Fibroblast of pulmonary artery (primary cell): ENCODE measurements around the gene RAD51.
"Not testable (repeated sequence)": the region's sequence is repeated elsewhere in the genome, so short reads cannot be mapped to it uniquely, and the experiment has no call there.

Source experiments
- DNase-seq: peaks from one replicate; pipeline ENCODE4 v3.0.0-alpha.2; 2010; ENCODE audit warnings: low read depth
- H3K4me3 ChIP-seq: replicated peaks from 2 replicates; pipeline ENCODE4 v1.5.1; 2011; ENCODE audit warnings: low read depth, mild to moderate bottlenecking, control low read depth, low read length, moderate library complexity
- CTCF ChIP-seq: IDR thresholded peaks from 2 replicates; pipeline ENCODE4 v1.5.1; 2011; ENCODE audit warnings: mild to moderate bottlenecking, control low read depth, low read length, inconsistent platforms; ENCODE audit errors: missing control alignments

The RAD51 gene

GRCh38 chr15:40694688-40695468, at the start of gene RAD51:
TSS of gene RAD51 (plus strand) at chr15:40695174. CDS start at chr15:40698759, 3,585 bp downstream.
- peak; percentile 95 for DNase-seq
- no peak for TF ChIP-seq CTCF
- peak within 1 kb of the TSS; percentile 97 for H3K4me3 ChIP-seq

- no peak for TF ChIP-seq CTCF
- H3K4me3 ChIP-seq, result no peak overlapping the region
- no peak for DNase-seq
These were observed 47.5 kb upstream of the RAD51 start for GRCh38 chr15:40647523-40647922.

DNA sequence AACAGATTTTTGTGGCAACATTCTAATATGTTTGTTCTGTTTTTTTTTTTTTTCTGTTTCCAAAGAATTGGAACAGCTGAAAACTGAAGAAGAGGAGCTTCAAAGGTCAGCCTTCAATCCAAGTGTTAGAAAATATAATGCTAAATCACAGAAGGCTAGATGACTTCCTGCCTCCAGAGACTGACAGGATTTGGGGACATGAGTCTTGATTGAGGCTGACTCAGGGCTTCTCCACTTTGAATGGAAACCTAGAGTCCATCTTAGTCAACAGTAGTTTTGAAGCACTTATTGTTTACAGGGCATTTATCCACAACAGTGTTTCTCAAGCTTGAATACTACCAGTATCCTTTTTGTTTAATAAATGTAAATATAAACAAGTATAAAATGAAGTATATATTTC, 44.5 kb upstream of the RAD51 start:
- TF ChIP-seq CTCF, result no peak
- H3K4me3 ChIP-seq, result no peak overlapping the region
- DNase-seq, result no peak

GRCh38 chr15:40660686-40661085, 34.3 kb upstream of the RAD51 start:
- TF ChIP-seq CTCF, result no peak

GRCh38 chr15:40664909-40665308, 30.1 kb upstream of the RAD51 start:
- DNase-seq, result no peak
- no peak overlapping the region for H3K4me3 ChIP-seq
- no peak for TF ChIP-seq CTCF

More at GRCh38 chr15:40660686-40661085, 34.3 kb upstream of the RAD51 start:
- H3K4me3 ChIP-seq, result no peak overlapping the region
- no peak for DNase-seq

GRCh38 chr15:40676290-40676689, 18.7 kb upstream of the RAD51 start:
- not testable (repeated sequence) for DNase-seq, H3K4me3 ChIP-seq

DNA sequence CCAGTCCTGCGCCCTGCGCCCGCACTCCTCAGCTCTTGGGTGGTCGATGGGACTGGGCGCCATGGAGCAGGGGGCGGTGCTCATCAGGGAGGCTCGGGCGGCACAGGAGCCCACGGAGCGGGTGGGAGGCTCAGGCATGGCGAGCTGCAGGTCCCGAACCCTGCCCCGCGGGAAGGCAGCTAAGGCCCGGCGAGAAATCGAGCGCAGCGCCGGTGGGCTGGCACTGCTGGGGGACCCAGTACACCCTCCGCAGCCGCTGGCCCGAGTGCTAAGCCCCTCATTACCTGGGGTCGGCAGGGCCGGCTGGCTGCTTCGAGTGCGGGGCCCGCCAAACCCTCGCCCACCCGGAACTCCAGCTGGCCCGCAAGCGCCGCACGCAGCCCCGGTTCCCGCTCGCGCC, 18.1 kb upstream of the RAD51 start:
- DNase-seq, H3K4me3 ChIP-seq: not testable (repeated sequence)

DNA sequence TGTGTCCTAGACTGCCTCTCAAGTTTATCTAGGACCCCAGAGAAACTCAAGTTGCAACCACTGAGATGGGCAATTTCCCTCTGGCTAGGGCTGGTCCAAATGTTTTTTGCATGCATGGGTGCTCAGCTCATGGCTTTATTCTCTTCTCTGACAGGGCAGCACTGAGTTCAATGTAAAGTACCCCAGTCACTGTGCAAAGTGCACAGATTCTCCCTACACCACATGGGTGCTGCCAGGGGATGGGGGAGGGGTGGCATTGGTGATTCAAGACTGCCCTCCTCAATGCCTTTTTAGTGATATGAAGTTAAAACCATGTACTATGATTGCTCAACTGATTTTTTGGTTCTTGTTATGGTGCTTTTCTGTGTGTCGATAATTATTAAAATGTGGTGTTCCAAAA, 14.8 kb upstream of the RAD51 start:
- DNase-seq, result no peak
- no peak for TF ChIP-seq CTCF
- no peak overlapping the region for H3K4me3 ChIP-seq

DNA sequence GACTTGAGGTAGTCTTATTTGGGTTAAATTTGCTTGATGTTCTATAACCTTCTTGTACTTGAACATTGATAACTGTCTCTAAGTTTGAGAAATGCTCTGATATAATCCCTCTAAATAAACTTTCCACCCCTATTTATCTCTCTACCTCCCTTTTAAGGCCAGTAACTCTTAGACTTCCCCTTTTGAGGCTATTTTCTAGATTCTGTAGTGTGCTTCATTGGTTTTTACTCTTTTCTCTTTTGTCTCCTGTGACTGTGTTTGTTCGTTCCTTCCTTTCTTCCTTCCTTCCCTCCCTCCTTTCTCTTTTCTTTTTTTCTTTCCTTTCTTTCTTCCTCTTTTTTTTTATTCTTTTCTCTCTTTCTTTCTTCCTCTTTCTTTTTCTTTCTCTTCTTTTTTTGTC, 14.0 kb upstream of the RAD51 start:
- DNase-seq, result not testable (repeated sequence)

More for the DNA sequence above, 14.0 kb upstream of the RAD51 start:
- not testable (repeated sequence) for H3K4me3 ChIP-seq
